Measurements from ENCODE around the gene ZNF718. TPM values are rescaled to one million over a fixed set of nuclear protein-coding genes. Genes with fewer than 3 reads are reported as not detected.

Gene ZNF718
- total and polyA plus RNA-seq, 2 experiments from 2014 or later, result 9.7 to 35.1 TPM

- no peak for TF ChIP-seq CTCF (conservative IDR thresholded peaks at IDR 0.05; ENCODE audit: low read depth in 2 of 2)
- no peak for TF ChIP-seq NANOG (IDR thresholded peaks at IDR 0.05; ENCODE audit: borderline replicate concordance)
These were observed 930 bp downstream of the ZNF718 start (continued) for GRCh38 chr4:125091-125771.

GRCh38 chr4:125833-126232 is 1.5 kb downstream of the ZNF718 start:
- DNase-seq (ENCODE audit: low spot score), result peak; percentile 39
- H3K4me1 Mint-ChIP-seq, result peaks cover 10% of the 10 kb centered on the region
- peaks cover 60% of the 10 kb centered on the region for H3K79me2 ChIP-seq (replicated peaks; ENCODE audit: insufficient read depth)
- 0 out of 2 replicates have a peak overlapping the region, but pooled peaks have one; percentile 45 for H3K27ac ChIP-seq (ENCODE audit: low read depth)
- H3K4me1 ChIP-seq (ENCODE audit: insufficient read depth), result peaks cover 10% of the 10 kb centered on the region
- H3K4me2 ChIP-seq, result peak overlapping the region; percentile 99
- peak; percentile 9 for ATAC-seq
- peaks cover 13% of the 10 kb centered on the region for H3K9me3 Mint-ChIP-seq
- no peaks in the 10 kb centered on the region for H3F3A ChIP-seq (replicated peaks; ENCODE audit: low read depth)
- no peaks in the 10 kb centered on the region for H3K9me2 ChIP-seq (ENCODE audit: insufficient read depth)
- H3K4me3 ChIP-seq, result peak overlapping the region; percentile 59
- H2AFZ ChIP-seq, result no peak overlapping the region
- H3K36me3 ChIP-seq (ENCODE audit: insufficient read depth), result peaks cover 14% of the 10 kb centered on the region
- no peaks in the 10 kb centered on the region for H3K27me3 ChIP-seq (ENCODE audit: insufficient read depth)
- H3K4me3 Mint-ChIP-seq, result peak overlapping the region; percentile 99
- H3K27me3 Mint-ChIP-seq (ENCODE audit: insufficient read depth, low read depth, poor library complexity), result peaks cover 15% of the 10 kb centered on the region
- peaks cover 17% of the 10 kb centered on the region for H4K20me1 ChIP-seq (replicated peaks; ENCODE audit: insufficient read depth)
- peaks cover 60% of the 10 kb centered on the region for H3K36me3 Mint-ChIP-seq (ENCODE audit: low read depth)
- peak overlapping the region; percentile 100 for H3K27ac Mint-ChIP-seq
- no peak for TF ChIP-seq POLR2AphosphoS5 (IDR thresholded peaks at IDR 0.05; ENCODE audit: low read depth)
- TF ChIP-seq STAT1 (IDR thresholded peaks at IDR 0.05; ENCODE audit: unreplicated experiment), result no peak
- no peak for TF ChIP-seq ZNF331 (CRISPR knock-in tag; IDR thresholded peaks at IDR 0.05; ENCODE audit: low read depth)
- TF ChIP-seq EZH2phosphoT487 (IDR thresholded peaks at IDR 0.05; ENCODE audit: unreplicated experiment), result no peak
- TF ChIP-seq ETS1 (IDR thresholded peaks at IDR 0.05), result no peak
- TF ChIP-seq NANOG (IDR thresholded peaks at IDR 0.05; ENCODE audit: borderline replicate concordance), result no peak
- no peak for TF ChIP-seq EZH2 (IDR thresholded peaks at IDR 0.05; ENCODE audit: low read depth, unreplicated experiment)
- TF ChIP-seq CTCF (conservative IDR thresholded peaks at IDR 0.05; ENCODE audit: low read depth in 2 of 2), result no peak
- TF ChIP-seq CREB1 (CRISPR knock-in tag; IDR thresholded peaks at IDR 0.05; ENCODE audit: low read depth), result no peak
- no peak for TF ChIP-seq JUNB (IDR thresholded peaks at IDR 0.05; ENCODE audit: unreplicated experiment)
- TF ChIP-seq ZNF114 (CRISPR knock-in tag; IDR thresholded peaks at IDR 0.05), result no peak
- TF ChIP-seq REST (IDR thresholded peaks at IDR 0.05; ENCODE audit: unreplicated experiment), result no peak

Data from GM23338 (cell line).